ENCODE results near the gene ECT2.
"Not testable (repeated sequence)": the region's sequence is repeated elsewhere in the genome, so short reads cannot be mapped to it uniquely, and the experiment has no call there.

Gene ECT2, protein sequence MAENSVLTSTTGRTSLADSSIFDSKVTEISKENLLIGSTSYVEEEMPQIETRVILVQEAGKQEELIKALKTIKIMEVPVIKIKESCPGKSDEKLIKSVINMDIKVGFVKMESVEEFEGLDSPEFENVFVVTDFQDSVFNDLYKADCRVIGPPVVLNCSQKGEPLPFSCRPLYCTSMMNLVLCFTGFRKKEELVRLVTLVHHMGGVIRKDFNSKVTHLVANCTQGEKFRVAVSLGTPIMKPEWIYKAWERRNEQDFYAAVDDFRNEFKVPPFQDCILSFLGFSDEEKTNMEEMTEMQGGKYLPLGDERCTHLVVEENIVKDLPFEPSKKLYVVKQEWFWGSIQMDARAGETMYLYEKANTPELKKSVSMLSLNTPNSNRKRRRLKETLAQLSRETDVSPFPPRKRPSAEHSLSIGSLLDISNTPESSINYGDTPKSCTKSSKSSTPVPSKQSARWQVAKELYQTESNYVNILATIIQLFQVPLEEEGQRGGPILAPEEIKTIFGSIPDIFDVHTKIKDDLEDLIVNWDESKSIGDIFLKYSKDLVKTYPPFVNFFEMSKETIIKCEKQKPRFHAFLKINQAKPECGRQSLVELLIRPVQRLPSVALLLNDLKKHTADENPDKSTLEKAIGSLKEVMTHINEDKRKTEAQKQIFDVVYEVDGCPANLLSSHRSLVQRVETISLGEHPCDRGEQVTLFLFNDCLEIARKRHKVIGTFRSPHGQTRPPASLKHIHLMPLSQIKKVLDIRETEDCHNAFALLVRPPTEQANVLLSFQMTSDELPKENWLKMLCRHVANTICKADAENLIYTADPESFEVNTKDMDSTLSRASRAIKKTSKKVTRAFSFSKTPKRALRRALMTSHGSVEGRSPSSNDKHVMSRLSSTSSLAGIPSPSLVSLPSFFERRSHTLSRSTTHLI

GRCh38 chr3:172750368-172751174 lies at the start of gene ECT2:
ECT2 (plus strand) TSS chr3:172750726; CDS start chr3:172754531, 3,805 bp downstream.
- DNase-seq (ENCODE audit: low read depth): peak; percentile 99

DNA sequence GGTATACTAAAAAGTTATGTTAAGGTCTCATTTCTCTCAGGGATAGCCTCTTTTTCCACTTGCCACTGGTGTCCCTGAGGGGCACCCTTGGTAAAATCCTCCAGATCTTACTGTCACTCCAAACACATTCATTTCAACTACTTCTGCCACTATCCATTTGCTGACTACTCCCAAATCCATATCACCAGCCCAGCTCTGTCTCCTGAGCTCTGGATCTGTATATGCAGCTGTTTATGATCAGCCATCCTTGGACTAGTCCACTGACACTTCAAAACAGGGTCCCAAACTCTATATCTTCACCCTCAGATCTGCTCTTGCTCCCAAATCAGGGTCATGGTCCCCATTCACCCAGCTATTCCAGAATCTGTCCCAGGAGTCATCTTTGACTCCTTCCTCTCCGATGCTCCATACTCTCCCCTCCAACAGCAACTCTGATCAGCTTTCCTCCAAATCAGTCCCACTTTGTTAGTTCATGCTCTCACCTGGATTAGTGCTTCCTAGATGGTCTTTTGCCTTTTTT lies 49.5 kb upstream of the ECT2 start:
- no peak for DNase-seq (ENCODE audit: low read depth)

DNA sequence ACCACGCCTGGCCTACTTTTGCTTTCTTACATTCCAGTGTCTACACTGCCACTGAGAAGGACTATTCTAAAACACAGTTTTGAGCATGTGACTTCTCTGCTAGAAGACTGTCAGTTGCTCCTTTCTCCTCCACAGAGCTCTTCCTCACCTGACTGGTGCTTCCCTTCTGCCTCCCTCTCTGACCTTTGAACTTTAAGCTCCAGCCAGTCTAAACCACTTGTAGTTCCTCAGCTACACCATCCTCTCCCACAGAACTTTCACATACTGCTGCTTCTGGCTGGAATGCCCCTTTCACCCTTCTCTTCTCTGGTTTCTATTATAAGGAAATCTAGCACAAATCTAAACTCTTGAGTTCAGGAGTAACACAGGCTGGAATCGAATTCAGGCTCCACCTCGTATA lies 48.8 kb upstream of the ECT2 start:
- no peak for DNase-seq (ENCODE audit: low read depth)

- DNase-seq (ENCODE audit: low read depth): no peak
Observed at GRCh38 chr3:172702256-172702655, 48.3 kb upstream of the ECT2 start.

DNA sequence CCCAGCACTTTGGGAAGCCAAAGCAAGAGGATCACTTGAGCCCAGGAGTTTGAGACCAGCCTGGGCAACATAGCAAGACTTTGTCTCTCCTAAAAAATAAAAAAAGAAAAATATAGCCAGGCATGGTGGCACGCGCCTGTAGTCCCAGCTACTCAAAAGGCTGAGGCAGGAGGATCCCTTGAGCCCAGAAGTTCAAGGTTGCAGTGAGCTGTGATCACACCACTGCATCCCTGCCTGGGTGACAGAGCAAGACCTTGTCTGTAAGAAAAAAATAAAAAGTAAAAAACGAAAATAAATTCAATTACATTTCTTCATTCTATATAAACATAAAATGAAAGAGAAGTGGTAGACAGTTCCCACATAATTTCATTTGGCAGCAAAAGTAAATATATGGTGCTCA lies 47.8 kb upstream of the ECT2 start:
- DNase-seq (ENCODE audit: low read depth): not testable (repeated sequence)

DNA sequence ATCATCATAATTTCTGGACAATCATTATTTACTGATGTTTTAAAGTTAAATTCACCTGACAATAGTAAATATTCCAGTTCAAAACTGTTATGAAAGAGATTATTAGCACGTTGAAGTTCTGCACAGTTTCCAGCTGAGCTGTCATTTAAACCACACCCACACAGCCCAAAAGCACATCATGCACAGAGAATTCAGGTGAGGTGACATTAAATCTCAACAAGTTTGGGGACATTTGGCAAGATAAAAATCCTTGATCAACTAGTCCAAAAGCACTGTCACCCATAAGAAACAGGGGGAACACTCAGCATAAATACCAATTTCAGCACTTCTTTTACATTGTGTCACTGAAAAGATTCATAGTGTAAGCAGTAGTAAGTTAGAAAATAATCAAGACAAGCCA lies 46.5 kb upstream of the ECT2 start:
- no peak for DNase-seq (ENCODE audit: low read depth)

DNA sequence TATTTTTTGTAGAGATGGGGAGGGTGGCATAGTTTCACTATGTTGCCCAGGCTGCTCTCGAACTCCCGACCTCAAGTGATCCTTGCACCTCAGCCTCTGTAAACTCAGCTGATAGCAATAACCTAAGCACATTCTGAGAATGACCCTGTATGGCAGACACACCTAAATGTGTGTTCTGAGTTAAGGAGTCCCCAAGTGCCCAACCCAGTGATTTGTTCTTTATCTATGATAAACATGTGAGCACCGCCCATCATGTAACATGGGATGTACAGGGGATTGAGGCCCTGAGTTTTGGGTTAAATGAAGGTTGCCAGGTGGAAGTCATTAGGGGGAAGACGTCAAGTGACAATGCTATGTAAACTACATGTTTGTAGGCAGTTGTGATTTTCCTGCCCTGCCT lies 45.4 kb upstream of the ECT2 start:
- DNase-seq (ENCODE audit: low read depth): no peak

- no peak for DNase-seq (ENCODE audit: low read depth)
Observed at GRCh38 chr3:172707030-172707429, 43.5 kb upstream of the ECT2 start.

GRCh38 chr3:172707967-172708366 lies 42.6 kb upstream of the ECT2 start:
- DNase-seq (ENCODE audit: low read depth): no peak

DNA sequence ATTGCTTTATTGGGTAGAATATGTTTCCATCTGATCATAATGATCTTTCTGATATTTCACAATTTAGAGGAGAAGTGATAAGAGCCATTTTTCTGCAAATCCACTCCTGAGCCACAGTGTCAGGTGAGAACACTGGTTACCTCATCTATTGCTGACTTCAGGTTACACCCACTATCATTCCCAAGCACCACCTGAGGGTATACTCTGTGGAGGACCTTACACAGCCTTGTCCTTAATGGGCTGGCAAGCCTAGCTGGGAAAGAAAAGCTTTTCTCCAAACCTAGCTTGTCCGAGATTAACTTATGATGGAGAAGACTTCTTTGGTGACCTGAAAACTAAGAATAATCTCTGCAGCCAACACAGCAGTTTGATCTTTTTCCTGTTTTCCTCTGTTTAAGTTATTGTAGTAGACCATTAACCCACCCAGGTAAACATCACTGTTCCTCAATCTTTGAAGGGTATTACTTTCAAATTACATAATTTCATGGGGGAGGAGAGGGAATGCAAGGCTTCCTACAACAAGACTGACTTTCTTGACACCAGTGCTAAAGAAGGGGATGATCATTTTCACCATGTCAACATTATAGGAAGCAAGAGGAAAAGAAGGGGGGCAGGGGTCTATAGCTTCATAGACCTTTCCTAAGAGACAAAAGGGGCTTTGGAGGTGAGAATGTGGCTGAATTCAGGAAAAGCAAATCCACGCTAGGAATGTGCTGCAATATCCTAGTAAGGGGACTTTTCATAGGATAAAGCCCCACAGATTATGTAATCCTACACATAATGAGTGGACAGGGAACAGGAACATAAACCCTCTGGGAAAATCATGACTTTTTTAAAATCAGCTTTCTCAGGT lies 41.4 kb upstream of the ECT2 start:
- DNase-seq (ENCODE audit: low read depth): no peak

- no peak for DNase-seq (ENCODE audit: low read depth)
Observed at GRCh38 chr3:172709774-172710663, 40.5 kb upstream of the ECT2 start.

DNA sequence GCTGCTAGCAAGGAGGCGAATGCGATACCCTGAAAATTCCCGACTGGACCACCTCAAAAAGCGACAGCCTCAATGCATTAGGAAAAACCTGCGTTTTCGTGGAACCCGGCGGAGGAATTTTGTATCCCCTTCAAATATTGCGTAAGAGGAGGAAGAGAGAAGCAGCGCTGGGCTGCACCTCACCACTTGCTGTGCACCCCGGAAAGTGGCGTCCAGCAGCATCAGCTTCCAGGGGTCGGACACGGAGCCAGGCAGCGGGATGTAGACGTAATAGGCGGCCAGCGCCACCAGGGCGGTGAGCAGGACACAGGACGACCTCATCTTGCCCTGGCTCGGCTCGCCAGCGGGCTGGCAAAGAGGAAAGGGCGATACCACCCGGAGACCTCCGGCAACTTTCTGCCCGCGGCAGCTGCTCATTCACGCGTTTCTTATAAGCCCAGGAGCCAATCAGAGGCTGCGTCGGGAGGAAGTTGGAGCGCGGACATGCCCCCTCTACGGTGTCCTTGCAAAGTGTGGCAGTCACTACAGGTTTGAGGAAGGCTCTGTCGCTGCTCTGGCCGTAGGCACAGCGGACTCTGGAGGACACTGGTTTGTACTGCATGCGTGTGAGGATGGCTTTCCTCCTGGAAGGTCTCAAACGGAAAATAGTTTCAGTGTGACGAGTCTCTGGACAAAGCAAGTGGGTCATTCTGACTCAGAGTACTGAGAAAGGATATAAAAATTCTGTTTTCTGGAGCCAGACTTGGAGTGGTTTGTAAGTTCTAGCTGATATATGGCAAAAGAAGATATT lies 39.7 kb upstream of the ECT2 start, which contains the start of gene NCEH1:
Gene NCEH1, minus strand, starts transcription at position 404 of the 790 bp plus-strand sequence. Its CDS starts 83 bp downstream, at position 321.
- peak; percentile 99 for DNase-seq (ENCODE audit: low read depth)

DNA sequence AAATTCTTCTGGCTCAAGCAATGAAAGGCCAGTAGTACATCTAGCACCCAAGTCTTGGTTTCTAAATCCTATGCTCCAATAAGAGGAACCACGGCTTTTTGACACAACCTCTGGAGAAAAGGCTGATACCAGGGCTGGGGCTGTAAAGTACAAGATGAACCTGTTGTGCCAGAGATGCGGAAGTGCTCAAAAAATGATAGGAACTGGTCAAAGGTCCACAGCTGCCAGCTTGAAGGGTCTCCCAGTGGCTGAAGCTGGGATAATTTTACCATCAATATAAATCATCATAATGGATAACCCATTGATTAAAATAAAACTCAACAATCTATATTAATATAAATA lies 39.1 kb upstream of the ECT2 start:
- DNase-seq (ENCODE audit: low read depth): no peak

DNA sequence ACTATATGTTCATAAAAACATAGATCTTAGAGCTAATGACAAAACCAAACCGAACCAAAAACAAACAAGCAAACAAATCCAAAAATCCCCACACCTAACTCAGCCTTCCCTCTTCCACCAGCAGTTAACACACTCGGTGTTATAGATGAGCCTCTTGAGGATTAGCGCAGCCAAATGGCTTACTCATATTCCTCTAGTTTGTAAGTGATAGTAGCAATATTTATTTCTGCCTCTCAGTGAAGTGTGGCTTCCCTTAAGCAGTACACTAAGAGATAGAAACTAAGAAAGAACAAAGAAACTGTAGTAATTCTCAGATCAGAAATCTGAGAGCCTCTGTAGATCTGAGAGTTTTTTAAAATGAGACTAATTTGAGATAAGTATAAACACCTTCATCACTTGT lies 37.2 kb upstream of the ECT2 start:
- no peak for DNase-seq (ENCODE audit: low read depth)

- DNase-seq (ENCODE audit: low read depth): no peak
Observed at GRCh38 chr3:172716476-172716875, 34.0 kb upstream of the ECT2 start.

DNA sequence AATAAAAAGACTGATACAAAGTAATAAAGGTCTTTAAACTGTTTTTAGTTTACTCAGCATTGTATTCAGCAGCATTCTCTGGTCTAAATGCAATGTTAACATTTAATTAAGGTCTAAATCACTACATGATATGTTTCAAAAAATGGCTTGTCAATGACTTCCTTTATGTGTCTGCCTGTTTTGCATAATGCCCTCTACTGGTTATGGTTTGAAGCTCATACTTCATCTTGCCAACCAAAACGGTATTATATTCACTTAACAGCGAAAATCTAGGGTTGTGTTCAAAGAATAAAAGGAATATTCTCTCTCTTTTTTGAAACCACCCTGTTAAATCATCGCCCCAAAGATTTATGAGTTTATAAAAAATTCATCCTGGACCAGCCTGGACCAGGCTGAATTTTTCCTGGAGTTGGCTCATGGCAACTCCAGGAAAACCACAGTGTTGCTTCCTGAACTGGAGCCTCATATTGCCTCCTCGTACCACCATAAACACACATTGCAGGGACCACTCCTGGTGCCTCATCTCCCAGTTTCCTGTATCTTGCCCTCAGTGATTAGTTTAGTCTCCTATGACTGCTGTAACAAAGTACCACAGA lies 32.9 kb upstream of the ECT2 start:
- DNase-seq (ENCODE audit: low read depth): no peak

DNA sequence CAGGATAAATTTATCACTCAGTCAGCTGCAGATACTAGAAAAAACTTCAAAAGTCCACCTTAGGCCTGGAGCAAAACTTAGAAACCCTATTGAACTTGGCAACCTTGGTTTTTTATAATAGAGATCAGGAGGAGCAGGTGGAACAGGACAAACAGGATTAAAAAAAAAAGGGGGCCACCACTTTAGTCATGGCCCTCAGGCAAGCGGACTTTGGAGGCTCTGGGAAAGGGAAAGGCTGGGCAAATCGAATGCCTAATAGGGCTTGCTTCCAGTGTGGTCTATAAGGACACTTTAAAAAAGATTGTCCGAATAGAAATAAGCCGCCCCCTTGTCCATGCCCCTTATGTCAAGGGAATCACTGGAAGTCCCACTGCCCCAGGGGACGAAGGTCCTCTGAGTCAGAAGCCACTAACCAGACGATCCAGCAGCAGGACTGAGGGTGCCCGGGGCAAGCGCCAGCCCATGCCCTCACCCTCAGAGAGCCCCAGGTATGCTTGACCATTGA lies 27.9 kb upstream of the ECT2 start:
- not testable (repeated sequence) for DNase-seq (ENCODE audit: low read depth)

DNA sequence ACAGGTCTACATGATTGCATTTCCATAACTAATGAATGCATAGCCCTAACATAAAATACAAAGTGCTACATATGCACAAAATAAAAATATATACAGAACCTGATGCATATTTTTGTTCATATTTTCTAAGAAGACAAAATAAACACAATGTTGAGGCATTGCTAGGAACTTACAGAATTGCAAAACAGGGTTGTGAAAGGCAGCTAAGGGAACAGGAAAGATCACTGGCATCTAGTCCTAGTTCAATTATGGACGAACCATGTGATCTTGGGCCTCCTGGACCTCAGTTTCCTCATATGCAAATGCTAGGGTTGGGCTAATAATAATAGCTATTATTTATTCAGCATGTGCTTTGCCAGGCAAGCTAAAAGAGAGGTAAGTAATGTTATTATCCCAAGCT lies 24.1 kb upstream of the ECT2 start:
- DNase-seq (ENCODE audit: low read depth): no peak

DNA sequence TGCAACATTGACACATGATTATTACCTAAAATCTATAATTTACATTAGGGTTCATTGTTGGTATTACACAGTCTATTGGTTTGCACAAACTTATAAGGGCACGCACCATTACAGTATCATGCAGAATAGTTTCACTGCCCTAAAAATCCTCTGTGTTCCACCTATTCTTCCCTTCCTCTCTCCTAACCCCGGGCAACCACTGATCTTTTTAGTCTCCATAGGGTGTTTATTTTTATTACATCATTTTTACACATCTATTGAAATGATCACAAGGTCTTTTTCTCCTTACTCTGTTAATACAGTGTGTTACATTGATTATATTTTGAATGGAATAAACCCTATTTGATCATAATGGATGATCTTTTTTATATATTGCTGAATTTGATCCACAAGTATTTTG lies 15.5 kb upstream of the ECT2 start:
- no peak for DNase-seq (ENCODE audit: low read depth)
